GM18870 (cell line): ENCODE results near the gene TGFB3.
"Not testable (repeated sequence)": the region's sequence is repeated elsewhere in the genome, so short reads cannot be mapped to it uniquely, and the experiment has no call there.

Experiments used
- ATAC-seq: cut with Tn5 transposase; IDR thresholded peaks from one replicate; pipeline ENCODE4 v1.9.1; 2021; ENCODE audit warnings: moderate library complexity; ENCODE audit not compliant: unreplicated experiment

TGFB3 gene

GRCh38 chr14:75961662-75962061, 20.1 kb downstream of the TGFB3 start:
- ATAC-seq, result no peak

- peak; percentile 70 for ATAC-seq
Observed at GRCh38 chr14:75960231-75960630, 21.6 kb downstream of the TGFB3 start.

DNA sequence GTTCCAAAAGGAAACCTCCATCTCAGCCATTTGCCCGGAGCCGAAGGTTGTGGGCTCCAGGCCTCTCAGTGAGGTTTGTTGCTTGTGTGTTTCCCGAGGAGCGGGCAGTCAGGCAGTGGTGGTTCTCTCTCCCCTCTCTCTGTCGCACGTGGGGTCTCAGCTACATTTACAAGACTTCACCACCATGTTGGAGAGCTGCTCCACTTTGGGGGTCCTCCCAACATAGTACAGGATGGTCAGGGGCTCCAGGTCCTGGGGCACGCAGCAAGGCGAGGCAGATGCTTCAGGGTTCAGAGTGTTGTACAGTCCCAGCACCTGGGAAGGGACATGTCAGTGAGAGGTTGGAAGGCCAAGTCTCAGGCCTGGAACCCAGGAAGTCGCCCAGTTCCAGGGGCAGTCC, 22.8 kb downstream of the TGFB3 start:
- no peak for ATAC-seq

- no peak for ATAC-seq
Observed at GRCh38 chr14:75952489-75952888, 29.3 kb downstream of the TGFB3 start.

DNA sequence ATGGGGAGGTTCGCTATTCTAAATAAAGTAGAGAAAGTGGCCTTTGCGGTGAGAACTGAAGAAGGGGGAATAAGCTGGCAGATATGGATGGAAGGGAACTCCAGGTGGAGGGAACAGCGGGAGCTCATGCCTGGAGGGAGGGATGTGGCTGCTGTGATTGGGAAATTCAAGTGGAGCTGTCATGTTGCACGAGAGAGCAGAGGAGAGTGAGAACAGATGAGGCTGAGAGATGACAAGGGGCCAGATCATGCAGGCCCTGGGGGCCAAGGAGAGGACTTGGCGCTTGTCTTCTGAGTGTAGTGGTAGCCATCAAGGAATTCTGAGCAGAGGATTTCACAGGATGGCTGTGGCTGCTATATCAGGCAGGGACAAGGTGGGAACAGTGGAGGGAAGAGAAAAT, 35.0 kb downstream of the TGFB3 start:
- no peak for ATAC-seq

DNA sequence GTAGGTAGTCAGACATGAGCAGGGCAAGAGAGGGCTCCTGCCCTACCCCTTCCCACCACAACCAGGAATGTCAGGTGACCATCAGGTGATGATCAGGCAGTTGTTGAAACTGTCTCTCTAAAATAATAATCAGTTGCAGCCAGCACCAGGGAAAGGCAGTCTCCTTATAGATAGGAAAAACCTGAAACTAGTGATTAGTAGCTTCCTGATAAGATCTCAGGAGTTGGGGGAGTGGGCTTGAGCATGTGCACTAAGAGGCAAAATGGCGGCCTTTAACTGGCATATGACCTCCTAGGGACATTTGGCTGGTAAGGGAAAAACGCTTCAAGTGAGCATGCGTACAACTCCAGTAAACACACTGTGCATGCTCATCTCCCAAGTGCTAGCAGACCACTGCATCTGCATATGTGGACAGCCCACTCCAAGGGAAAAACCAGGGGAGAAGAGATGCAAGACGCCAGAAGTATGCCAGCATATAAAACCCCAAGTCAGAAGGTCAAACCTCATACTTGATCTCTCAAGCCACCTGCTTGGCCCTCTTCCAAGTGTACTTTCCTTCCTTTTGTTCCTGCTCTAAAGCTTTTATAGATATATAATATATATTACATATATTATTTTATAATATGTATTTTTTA, 37.1 kb downstream of the TGFB3 start:
- no peak for ATAC-seq

DNA sequence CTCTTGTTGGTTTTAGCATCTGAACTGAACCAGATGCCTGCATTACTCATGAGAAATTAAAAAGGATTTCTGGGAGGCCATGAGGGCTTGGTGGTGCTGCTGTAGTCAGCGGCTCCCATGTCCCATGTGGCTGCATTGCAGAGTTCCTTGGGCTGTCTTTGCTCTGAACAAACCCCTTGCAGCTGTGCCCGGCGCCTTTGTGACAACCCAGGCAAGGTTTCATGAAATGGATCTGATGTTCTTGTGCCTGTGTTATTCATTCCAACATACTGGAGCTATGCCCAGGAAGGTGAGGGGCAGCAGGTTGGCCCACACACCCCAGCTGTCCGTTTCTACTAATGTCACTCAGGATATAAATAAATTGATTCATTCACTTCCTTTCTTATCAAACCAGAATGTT, 40.8 kb downstream of the TGFB3 start:
- ATAC-seq, result no peak

- no peak for ATAC-seq
Observed at GRCh38 chr14:75939200-75939599, 42.6 kb downstream of the TGFB3 start.

DNA sequence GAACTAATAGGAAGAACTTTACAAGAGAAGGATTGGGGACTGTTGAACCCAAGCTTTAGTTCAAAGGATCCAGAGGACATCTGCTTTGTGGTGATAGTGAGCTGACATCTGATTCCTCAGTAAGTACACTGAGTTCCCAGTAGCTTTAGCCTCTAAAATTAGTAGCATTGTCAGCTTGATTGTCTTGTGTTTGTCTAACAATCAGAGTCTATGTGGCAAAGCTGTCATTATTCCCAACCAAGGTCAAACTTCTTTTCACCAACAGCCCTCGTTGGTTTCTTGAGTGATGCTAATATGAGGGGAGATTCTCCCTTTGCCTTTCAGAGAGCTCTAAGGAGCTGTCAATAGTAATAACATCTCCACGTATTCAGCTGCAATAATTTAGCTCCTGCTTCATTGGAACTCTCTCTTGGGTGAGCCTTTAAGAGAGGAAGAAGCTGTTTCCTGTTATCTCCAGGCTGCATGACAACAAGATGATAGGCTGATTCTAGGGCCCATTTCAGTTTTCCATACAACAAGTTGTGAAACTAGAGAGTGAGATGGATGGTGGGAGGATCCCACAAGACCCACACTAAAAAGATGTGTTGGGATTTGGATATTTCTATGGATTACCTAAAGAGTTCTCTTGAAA, 46.7 kb downstream of the TGFB3 start:
- no peak for ATAC-seq

GRCh38 chr14:75933712-75934296, 48.0 kb downstream of the TGFB3 start:
- ATAC-seq, result no peak

- no peak for ATAC-seq
Observed at GRCh38 chr14:75928690-75929181, 53.1 kb downstream of the TGFB3 start.

- ATAC-seq, result no peak
Observed at GRCh38 chr14:75927564-75928087, 54.2 kb downstream of the TGFB3 start.

DNA sequence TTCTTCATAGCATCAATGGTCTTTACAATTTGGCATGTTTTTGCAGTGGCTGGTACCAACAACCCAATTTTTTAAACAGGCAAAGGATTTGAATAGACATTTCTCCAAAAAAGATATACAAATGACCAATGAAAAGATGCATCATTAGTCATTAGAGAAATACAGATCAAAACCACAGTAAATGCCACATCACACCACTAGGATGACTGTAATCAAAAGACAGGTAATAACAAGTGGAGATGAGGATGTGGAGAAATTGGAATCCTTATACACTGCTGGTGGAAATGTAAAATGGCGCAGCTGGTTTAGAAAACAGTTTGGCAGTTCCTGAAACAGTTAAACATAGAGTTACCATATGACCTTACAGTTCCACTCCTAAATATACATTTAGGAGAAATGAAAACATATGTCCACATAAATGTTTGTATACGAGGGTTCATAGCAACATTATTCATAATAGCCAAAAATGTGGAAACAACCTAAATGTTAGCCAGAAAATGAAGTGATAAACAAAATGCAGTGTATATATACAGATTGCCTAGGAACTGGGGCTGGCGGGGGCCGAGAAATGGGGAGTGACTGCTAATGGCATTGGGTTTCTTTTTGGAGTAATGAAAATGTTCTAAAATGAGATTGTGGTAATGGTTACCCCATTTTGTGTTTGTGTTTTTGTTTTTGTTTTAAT, 55.2 kb downstream of the TGFB3 start:
- ATAC-seq, result no peak

DNA sequence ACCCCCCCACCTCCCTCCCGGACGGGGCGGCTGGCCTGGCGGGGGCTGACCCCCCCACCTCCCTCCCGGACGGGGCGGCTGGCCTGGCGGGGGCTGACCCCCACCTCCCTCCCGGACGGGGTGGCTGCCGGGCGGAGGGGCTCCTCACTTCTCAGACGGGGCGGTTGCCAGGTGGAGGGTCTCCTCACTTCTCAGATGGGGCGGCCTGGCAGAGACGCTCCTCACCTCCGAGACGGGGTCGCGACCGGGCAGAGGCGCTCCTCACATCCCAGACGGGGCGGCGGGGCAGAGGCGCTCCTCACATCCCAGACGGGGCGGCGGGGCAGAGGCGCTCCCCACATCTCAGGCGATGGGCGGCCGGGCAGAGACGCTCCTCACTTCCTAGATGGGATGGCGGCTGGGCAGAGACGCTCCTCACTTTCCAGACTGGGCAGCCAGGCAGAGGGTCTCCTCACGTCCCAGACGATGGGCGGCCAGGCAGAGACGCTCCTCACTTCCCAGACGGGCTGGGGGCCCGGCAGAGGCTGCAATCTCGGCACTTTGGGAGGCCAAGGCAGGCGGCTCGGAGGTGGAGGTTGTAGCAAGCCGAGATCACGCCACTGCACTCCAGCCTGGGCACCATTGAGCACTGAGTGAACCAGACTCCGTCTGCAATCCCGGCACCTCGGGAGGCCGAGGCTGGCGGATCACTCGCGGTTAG, 56.5 kb downstream of the TGFB3 start:
- not testable (repeated sequence) for ATAC-seq

GRCh38 chr14:75920421-75920820, 61.4 kb downstream of the TGFB3 start:
- ATAC-seq, result not testable (repeated sequence)

DNA sequence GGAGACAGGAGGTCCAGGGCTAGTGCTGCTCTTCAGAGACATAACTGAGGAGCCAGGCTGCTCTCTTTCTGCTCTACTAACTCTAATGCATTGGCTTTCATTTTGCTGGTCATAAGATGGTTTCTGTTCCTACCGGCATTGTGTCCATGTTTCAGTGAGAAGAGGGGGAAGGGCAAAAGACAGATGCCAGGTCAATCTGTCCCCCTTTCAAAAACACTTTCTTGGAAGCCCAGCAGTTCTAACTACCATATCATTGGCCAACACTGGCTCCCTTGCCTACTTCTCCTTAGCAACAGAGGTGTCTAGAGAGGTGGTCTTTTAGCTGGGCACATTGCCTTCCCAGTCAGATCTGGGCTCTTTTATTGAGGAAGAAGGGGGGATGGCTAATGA, 63.9 kb downstream of the TGFB3 start:
- no peak for ATAC-seq

- no peak for ATAC-seq
Observed at GRCh38 chr14:75917322-75917945, 64.4 kb downstream of the TGFB3 start.

DNA sequence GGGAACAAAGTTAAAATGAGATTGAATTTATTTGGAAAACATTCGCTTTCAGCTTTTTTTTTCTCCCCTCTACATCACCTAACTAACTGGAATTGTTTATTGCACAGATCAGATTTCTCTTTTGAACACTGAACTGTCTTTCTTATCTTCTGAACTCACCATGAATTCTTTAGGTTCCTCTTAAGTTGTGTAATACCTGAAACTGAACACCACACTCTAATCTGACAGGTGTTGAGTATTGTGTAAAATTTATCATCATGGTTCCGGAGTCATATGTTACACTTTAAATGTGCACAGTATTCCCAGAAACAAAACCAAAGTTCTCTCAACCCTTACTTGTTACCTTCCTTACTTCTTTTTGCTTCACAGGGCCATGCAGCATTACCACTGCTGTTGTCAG, 66.8 kb downstream of the TGFB3 start:
- no peak for ATAC-seq

- no peak for ATAC-seq
Observed at GRCh38 chr14:75913183-75913582, 68.6 kb downstream of the TGFB3 start.

DNA sequence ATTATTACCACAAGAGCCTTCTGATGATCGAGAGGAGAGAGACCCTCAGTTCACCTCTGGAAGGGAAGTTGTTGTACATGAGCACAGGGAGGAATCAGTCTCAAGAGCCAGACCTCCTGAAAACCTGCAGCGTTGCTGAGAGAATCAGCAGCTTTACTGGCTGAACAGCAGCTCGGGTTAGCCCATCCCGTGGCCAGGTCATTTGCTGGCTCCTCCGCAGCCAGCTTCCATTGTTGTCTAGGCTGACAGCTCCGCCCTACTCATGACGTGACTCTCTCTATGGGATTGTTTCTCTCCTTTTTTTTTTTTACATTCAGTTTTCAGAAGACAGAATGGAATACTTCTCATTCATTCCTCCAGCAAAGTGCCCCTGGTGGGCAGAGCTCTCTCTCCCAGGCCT, 69.9 kb downstream of the TGFB3 start:
- no peak for ATAC-seq

GRCh38 chr14:75910048-75910447, 71.7 kb downstream of the TGFB3 start:
- no peak for ATAC-seq
